Pulmonary artery endothelial cell (primary cell): ENCODE measurements around the gene PRDM8. TPM values are rescaled to one million over a fixed set of nuclear protein-coding genes. Genes with fewer than 3 reads are reported as not detected.
"Not testable (repeated sequence)": the region's sequence is repeated elsewhere in the genome, so short reads cannot be mapped to it uniquely, and the experiment has no call there.

ENCODE experiments used
- DNase-seq: peaks from one replicate; pipeline ENCODE4 v3.0.0-alpha.2; 2011; ENCODE audit warnings: low read depth, low spot score
- total RNA-seq: library from RNA; depleted of rRNA; stranded (reverse); fragments of >200 nt; gene quantifications from 2 replicates; pipeline ENCODE4 v1.2.3, GENCODE V29; 2014

Gene PRDM8
- 0.14 and 0.33 TPM in 2 replicates for total RNA-seq

DNA sequence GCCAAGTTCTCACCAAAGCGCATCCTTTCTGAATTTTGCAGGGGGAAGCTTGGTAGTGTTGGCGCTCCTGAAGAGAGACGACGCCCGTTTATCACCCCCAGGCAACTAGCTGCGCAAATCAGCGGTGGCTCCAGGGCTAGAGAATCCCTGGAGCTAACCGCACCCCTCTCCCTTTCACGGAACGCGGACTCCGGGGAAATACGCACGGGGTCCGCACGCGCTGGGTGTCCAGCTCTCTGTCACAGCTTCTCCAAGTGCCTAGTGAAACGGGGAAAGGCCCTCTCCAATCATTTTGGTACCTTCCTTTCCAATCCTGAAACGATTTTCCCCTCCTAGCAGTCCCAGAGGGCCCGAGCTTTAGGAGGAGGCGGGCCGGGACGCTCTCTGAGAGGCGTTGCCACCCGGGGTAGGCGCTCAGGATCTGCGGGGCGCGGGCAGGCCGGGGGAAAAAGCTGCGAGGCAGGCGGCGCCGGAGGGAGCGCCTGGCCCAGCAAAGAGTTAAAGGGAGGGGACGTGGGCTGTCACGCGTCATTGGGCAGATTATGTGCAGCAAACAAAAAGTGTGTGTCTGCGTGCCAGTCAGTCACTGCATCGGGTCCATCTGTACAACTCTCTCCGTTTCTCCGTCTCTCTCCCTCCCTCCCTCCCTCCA is at the start of gene PRDM8:
TSS of gene PRDM8 (plus strand) at position 582 of the 652 bp plus-strand sequence. CDS start 2,578 bp downstream, outside the sequence.
- no peak for DNase-seq

DNA sequence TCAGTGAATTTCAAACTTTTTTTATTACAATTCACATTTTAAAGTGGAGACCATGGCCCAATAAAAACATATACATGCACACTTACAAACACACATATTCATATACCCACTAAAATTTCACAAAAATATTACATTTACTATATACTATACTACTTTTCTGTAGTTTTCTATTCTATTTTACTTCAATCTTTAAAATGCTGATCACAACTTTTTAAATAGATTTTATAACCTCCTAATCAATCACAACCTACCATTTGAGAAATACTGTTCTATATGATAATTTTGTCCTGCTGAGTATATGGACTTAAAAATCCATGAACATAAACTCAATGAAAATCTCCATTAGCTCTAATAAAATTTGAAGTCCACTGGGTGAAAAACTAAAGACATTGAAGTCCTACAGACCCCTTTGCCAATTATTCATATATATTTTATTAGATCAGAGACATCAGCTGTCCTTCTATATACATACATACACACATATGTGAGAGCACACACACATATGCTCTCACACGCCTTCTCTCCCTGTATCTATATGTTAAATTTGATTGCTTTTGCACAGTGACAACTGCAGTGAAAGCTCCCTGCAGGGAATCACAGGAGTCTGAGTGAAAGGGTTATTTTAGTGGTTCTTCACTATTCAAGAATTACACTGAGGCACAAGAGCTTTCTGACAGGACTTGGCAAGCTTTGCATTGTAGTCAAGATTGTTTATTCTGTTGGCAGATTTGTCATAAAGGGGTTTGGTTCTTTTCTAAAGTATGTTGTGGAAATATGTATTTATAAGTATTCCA is 46.7 kb upstream of the PRDM8 start:
- no peak for DNase-seq

DNA sequence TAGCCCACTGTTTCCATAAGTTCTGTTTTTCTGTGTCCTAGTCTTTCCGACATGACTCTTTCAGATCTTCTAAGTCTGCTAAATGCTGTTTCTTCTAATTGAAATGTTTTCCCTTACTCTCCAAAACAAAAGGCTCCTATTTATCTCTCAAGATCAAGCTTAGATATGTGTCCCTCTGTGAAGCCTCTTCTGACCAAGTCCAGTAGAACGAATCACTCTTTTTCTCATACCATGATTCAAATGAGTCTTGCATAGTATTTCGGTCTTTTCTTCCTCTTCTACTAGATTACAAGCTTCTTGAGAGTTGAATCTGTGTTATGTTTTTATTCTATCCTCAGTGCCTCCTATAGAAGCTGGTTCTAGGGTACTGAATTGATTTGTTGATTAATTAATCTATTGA is 45.3 kb upstream of the PRDM8 start:
- DNase-seq: no peak

DNA sequence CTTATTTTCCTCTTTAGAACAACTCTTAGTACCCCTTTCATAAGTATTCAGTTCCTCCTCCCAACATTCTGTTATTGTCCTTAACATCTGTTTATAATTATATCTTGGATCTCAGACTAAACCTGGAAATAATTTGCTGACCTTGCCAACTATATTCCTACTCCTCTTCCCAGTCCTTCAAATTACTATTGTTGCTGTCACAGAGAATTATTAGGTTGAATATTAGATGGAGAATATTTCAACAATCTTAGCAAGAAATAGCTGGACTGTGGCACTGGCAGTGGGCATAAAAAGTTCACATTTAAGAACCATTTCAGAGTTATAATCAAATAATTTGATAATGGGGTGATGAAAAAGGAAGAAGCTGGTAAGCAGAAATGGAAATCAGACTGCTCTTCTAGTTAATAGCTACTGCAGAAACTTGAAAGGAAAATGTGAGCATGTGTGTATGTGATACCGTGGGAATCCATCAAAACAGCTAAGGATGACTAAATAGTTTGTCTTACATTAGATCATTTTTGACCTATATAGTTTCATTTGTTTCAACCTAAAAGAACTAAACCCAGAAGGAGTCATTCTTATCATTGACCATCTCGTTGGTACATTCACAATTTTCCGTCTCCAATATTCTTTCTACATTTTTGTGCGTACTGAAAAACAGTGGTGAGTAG is 43.3 kb upstream of the PRDM8 start:
- DNase-seq: no peak

DNA sequence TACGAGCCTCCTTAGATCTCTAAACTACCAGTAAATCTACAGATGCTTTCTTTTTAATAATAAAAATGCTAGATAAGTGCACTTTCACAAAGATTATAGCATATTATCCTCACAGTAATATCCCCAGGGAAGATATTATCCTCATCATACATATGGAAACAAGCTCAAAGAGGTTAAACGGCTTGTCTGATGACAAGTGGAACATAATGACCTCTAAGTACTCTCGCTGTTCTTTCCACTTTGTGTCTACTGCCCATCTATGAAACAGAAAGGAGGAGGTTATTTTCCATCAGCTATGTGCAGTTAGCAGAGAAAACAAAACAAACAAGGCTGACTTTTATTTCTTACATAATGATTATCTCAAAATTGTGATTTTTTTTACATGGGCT is 42.8 kb upstream of the PRDM8 start:
- DNase-seq: no peak

DNA sequence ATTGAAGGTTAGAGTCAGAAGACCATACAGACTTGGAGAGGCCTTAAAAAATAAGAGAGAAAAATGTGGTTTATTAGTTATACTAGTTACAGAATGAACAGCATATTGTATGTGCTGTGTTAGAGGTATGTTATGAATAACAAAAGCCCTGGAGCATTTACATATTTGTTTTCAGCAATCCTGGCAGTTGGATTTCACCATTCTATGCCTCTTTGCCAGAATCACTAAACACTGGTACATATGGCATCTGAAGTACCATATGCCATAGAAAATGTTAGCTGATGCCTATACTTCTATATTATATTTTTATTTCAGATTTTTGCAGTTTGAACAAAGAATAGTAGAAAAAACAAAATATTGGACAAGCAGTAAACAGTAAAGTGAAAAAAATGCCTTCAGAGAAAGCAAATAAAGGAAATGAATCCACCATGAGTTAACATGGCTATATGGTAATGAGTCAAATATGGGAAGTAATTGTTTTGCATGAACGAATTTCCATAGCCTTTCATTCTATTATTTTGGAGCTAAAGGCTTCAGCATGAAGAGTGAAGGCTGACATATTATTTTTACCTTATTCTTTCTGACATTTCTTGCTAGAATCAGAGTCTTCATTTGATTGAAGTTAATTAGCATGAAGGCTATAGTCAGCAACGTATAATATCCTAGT is 41.9 kb upstream of the PRDM8 start:
- DNase-seq: no peak

DNA sequence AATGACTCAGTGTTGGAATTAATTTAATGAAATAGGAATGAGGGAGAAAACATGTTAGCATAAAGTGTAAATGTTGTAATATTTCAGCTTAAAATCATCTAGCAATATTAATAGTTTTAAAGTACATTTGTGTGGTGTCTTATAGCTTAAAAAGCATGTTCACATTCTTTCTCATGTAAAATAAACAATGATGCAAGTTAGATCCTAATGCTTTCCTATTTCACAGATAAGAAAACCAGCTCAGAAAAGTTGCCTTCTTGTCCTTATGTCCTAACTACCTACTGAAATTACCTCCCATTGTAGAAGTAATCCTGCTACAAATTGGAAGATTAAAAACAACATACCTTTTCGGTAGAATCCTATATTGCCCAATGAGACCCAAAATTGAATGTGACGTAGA is 40.9 kb upstream of the PRDM8 start:
- DNase-seq: no peak

DNA sequence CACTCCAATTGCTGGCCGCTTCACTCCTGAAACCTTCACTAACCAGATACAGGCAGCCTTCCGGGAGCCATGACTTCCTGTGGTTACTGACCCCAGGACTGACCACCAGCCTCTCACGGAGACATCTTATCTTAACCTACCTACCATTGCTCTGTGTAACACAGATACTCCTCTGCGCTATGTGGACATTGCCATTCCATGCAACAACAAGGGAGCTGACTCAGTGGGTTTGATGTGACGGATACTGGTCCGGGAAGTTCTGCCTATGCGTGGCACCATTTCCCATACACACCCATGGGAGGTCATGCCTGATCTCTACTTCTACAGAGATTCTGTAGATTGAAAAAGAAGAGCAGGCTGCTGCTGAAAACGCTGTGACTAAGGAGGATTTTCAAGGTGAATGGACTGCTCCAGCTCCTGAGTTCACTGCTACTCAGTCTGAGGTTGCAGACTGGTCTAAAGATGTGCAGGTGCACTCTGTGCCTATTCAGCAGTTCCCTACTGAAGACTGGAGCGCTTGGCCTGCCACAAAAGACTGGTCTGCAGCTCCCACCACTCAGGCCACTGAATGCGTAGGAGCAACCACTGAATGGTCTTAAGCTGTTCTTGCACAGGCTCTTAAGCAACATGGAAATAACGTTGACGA is 35.8 kb upstream of the PRDM8 start:
- DNase-seq: no peak

DNA sequence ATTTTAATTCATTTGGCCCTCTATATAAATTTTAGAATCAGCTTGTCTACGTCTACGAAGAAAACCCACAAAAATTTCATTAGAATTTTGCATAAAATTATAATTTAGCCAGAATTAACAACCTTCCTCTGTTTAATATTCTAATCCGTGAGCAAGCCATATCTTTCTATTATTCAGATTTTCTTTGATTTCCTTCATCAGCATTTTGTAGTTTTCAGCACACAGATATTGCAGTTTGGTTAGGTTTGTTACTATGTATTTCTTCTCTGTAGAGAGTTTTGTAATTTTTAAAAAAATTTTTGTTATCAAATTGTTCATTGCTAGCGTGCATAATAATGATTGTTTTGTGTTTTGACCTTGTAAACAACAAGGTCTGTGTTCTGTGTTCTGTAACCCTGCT is 34.9 kb upstream of the PRDM8 start:
- DNase-seq: no peak

DNA sequence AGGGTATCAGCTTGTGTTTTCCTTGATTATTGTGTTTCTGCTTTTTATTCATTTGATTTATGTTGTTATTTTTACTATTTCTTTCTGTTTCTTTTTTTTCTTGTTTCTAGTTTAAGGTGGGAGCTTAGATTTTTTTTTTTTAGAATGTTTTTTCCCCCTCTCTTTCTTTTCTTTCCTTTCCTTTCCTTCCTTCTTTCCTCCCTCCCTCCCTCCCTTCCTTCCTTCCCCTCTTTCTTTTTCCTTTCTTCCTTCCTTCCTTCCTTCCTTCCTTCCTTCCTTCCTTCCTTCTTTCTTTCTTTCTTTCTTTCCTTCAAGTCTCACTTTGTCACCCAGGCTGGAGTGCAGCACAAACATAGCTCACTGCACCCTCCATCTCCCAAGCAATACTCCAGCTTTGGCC is 31.4 kb upstream of the PRDM8 start:
- DNase-seq: no peak

DNA sequence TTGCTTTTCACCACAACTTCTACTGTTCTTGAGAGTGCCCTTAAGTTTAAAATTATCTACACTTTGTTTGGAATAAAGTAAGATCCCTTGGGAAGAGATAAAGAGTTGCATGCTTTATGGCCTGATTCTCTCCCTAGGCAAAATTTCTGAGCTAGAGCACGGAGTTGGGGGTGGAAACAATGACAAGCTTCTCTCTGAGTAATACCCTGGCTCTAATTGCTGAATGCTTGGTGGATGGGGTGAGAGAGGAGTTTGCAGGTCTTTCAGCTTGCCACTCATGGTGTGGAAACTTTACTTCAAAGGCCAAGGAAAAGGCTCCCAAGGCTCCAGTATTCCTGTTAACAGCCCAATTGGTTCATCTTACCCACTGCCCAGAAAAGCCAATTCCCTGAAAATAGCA is 26.1 kb upstream of the PRDM8 start:
- no peak for DNase-seq

DNA sequence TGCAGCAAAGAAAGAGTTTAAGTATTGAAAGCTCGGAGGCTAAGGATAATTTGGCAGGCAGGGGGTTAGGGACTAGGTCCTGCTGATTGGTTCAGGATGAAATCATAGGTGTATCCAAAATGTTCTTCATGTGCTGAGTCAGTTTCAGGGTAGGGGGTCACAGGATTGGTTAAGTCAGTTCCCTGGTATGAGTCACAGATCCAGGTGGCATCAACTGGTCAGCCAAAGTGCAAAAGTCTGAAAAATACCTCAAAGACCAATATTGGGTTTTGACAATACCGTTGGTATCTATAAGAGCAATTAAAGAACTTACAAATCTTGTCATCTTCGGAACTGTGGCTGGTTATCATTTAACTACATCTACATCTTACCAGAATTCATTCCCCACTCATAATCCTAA is 25.6 kb upstream of the PRDM8 start:
- no peak for DNase-seq

DNA sequence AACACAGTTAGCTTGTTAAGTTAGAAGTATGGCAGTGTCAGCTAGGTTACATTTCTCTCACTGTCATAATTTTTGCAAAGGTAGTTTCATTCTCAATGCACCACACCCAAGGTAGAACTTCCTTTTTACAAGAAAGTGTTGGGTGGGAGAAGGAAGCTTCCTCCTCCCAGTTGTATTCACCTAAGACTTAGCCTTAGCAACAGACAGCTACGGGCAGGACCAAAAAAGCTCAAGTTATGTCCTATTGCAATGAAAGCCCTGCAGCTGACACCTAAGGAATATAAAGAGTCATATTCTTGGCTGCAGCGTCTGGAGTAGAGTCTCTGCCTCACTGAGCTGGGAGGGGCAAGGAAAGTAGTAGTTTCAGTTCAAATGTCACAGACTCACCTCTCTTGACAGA is 25.1 kb upstream of the PRDM8 start:
- no peak for DNase-seq

DNA sequence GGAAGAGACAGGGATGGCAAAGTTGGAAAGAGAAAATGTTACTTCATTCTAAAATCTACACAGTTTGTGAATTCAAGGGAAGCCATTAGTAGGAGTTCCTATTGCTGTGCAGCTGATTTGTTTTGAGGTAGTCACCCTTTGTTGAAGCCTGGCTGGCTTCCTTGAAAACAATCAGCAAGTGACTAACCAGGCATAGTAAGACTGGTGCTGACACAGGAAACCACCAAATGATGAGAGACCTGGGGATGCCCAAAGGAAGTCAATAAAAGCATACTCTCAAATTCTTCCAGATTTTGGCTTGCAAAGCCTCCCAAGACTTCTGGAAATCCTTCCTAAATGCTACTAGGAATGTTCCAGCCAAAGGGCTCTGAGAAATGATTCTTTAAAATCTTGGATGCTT is 23.9 kb upstream of the PRDM8 start:
- DNase-seq: peak; percentile 55

DNA sequence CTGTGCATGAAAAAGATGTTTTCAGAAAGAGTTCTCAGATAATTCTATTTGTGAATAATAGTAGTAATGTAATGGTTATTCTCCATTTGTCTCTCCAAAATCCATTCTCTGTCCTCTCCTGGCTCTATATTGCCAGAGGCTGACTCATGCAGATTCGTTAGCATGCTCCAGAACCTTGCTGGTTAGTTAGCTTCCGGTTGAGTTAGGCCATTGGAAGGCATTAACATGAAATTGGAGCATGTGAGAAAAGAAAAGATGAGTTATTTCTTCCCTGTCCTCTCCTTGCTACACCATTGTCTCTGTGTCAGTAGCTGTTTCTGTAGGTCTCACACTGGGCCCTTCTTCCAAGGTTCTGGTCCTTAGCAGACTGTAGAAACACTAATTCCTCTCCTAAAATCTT is 23.5 kb upstream of the PRDM8 start:
- DNase-seq: no peak

DNA sequence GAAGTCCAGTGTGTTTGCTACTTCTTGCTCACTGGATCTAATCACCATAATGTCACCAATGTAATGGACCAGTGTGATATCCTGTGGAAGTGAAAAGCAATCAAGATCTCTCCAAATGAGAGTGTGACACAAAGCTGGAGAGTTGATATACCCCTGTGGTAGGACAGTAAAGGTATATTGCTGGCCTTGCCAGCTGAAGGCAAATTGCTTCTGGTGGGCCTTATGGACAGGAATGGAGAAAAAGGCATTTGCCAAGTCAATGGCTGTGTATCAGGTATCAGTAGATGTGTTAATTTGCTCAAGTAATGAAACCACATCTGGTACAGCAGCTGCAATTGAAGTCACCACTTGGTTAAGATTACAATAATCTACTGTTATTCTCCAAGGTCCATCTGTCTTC is 19.5 kb upstream of the PRDM8 start:
- DNase-seq: not testable (repeated sequence)

DNA sequence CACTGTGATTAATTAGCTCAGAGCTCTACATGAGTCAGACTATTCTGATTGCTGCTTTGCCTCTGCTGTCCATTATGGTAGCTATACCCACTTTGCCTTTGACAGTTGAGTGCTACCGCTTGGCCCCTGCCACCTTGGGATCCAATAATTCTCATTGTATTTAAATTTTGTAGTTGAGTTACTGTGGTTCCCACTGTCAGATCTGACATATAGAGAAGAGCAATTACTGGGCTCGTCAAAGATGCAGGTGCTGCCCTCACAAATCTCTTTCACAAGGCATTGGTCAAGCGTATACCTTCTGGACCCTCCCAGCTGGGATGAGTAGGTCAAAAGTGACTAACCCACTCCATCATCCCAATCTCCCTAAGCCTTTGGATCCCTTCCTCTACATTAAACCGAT is 18.3 kb upstream of the PRDM8 start:
- no peak for DNase-seq

DNA sequence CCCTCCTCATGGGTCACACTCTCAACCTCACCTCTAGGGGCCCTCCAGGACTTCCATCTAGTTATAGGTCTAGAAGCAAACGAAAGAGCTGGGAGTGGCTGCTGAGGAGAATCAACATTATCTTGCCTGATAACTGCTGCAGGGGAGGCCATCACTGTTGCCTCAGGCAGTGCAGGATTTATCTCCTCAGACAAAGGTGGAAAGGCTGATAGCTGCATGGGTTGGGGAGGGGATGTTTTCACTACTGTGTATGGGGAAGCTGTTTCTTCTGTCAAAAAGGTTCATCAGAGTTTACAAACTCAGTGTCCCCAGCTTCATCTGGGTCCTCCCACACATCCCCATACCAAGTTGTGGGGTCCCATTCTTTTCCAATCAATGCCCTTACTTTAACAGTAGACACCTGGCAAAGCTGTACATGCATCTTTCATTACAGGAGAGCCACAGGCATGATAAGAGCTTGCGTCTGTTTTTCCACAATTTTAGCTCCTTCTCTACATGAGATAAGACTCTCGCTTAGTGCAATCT is 17.6 kb upstream of the PRDM8 start:
- DNase-seq: no peak

DNA sequence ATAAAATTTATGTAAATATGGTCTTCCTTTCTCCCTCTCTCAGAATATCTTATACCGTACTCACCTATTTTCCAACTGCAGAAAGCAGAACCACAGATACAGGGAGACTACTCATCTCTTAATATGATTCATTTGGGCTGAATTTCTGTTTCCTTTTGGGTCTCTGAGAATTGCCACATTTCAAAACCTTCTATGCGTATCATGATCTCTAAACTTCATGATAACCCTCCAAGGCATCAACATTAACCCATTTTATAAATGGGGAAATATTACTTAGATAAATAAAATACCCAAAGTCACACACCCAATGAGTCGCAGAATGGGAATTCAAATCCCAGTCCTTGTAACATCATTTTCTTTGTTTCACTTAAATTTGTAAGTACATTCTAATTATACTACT is 16.6 kb upstream of the PRDM8 start:
- DNase-seq: no peak

DNA sequence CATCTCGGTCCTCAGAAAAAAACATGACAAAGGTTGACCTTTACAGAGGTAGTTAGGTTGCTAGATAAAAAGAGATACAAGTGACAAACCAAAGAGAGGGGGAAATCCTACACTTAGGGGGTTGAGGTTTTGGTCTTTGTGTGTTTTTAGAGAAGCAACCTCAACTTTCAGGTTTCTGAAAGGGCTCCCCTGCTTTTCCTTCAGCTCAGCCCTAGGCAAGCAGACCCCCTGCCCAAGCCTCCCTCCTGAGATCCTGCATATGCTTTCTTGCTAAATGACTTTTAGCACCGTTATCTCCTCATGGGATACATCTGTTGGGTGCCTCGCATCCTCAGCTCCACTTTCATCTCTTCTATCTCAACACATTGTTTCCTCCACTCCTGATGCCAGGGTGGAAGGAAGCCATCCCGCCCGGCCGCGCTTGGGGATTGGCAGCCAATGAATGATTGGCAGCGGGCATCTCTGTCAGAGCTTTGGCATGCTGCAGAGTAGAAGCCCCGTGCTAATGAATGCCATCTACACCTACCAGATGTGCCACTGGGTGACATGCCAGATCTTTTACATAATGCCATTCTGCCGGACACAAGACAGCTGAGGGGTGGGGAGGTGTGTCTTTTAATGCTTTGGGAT is 15.0 kb upstream of the PRDM8 start:
- no peak for DNase-seq
